HFFc6 (cell line): Measurements from ENCODE around the gene TRIM2. TPM values are rescaled to one million over a fixed set of nuclear protein-coding genes. Genes with fewer than 3 reads are reported as not detected.

ENCODE experiments used
- DNase-seq: peaks from one replicate; pipeline ENCODE4 v3.0.0-alpha.2; 2018
- H3K27ac Mint-ChIP-seq: 2 replicates; pipeline ENCODE4 v1.8.0; 2020; ENCODE audit warnings: mild to moderate bottlenecking, mixed read lengths
- H3K27me3 Mint-ChIP-seq: 2 replicates; pipeline ENCODE4 v1.8.0; 2021; ENCODE audit warnings: mild to moderate bottlenecking, moderate library complexity, mixed read lengths; ENCODE audit not compliant: insufficient read depth
- H3K36me3 Mint-ChIP-seq: 2 replicates; pipeline ENCODE4 v1.8.0; 2021; ENCODE audit warnings: low read depth, mixed read lengths
- H3K4me1 Mint-ChIP-seq: 2 replicates; pipeline ENCODE4 v1.8.0; 2020; ENCODE audit warnings: low read depth, mixed read lengths
- H3K4me3 Mint-ChIP-seq: 2 replicates; pipeline ENCODE4 v1.8.0; 2020; ENCODE audit warnings: mild to moderate bottlenecking, moderate library complexity, mixed read lengths
- H3K9me3 Mint-ChIP-seq: 2 replicates; pipeline ENCODE4 v1.8.0; 2020; ENCODE audit warnings: mild to moderate bottlenecking, mixed read lengths
- CTCF ChIP-seq: fragments of 200-600 bp; sonication (generic); IDR thresholded peaks from 2 replicates; pipeline ENCODE4 v1.5.0; 2021; ENCODE audit warnings: antibody characterized with exemption, mild to moderate bottlenecking
- total RNA-seq, 6 experiments: library from RNA; stranded (reverse); fragmentation: NEBNext Ultra II Directional; extraction: Animal tissue kit (Norgen Biotek cat#: 25700); gene quantifications; 2 replicates in 1 of 6; 3 replicates in 5 of 6; pipeline ENCODE4 v1.2.3, GENCODE V29; 2021

Gene TRIM2
- total RNA-seq, 6 experiments from 2014 or later = 32.3 to 39.6 (median 34.9) TPM

- no peaks in the 10 kb centered on the region; the same call in 1 of the 2 replicates for H3K27me3 Mint-ChIP-seq
- DNase-seq = no peak
- H3K36me3 Mint-ChIP-seq = no peaks in the 10 kb centered on the region
- no peak for TF ChIP-seq CTCF
- H3K4me1 Mint-ChIP-seq = peaks cover 15% of the 10 kb centered on the region
- H3K4me3 Mint-ChIP-seq = no peak overlapping the region
- no peaks in the 10 kb centered on the region for H3K9me3 Mint-ChIP-seq
- no peak overlapping the region for H3K27ac Mint-ChIP-seq
These were observed 5.2 kb downstream of the TRIM2 start for GRCh38 chr4:153209410-153209809.

- no peak overlapping the region for H3K27ac Mint-ChIP-seq
- peaks cover 15% of the 10 kb centered on the region for H3K4me1 Mint-ChIP-seq
- H3K27me3 Mint-ChIP-seq = no peaks in the 10 kb centered on the region; the same call in 1 of the 2 replicates
- TF ChIP-seq CTCF = no peak
- H3K9me3 Mint-ChIP-seq = no peaks in the 10 kb centered on the region
- H3K4me3 Mint-ChIP-seq = no peak overlapping the region
- DNase-seq = no peak
- H3K36me3 Mint-ChIP-seq = no peaks in the 10 kb centered on the region
These were observed 6.5 kb downstream of the TRIM2 start for GRCh38 chr4:153210727-153211126.

GRCh38 chr4:153211986-153212728 lies 7.9 kb downstream of the TRIM2 start:
- H3K27ac Mint-ChIP-seq = no peak overlapping the region
- peaks cover 18% of the 10 kb centered on the region for H3K4me1 Mint-ChIP-seq

GRCh38 chr4:153212736-153213135 lies 8.5 kb downstream of the TRIM2 start:
- Mint-ChIP-seq H3K9me3 (no peaks in the 10 kb centered on the region), H3K27ac (no peak overlapping the region), H3K27me3 (no peaks in the 10 kb centered on the region), H3K4me3 (no peak overlapping the region), H3K4me1 (peaks cover 24% of the 10 kb centered on the region), H3K36me3 (no peaks in the 10 kb centered on the region)
- DNase-seq = no peak
- TF ChIP-seq CTCF = no peak

More at GRCh38 chr4:153211986-153212728, 7.9 kb downstream of the TRIM2 start:
- Mint-ChIP-seq H3K4me3 (no peak overlapping the region; the same call in 1 of the 2 replicates), H3K27me3 (no peaks in the 10 kb centered on the region), H3K36me3 (no peaks in the 10 kb centered on the region), H3K9me3 (no peaks in the 10 kb centered on the region)
- DNase-seq = peak; percentile 37
- no peak for TF ChIP-seq CTCF

- Mint-ChIP-seq H3K36me3 (no peaks in the 10 kb centered on the region), H3K27ac (no peak overlapping the region), H3K27me3 (no peaks in the 10 kb centered on the region), H3K4me3 (no peak overlapping the region), H3K4me1 (peaks cover 33% of the 10 kb centered on the region), H3K9me3 (no peaks in the 10 kb centered on the region)
- no peak for TF ChIP-seq CTCF
- DNase-seq = no peak
These were observed 11.7 kb downstream of the TRIM2 start for GRCh38 chr4:153215921-153216320.
